ENCODE data around the gene HS3ST5. TPM values are rescaled to one million over a fixed set of nuclear protein-coding genes. Genes with fewer than 3 reads are reported as not detected.

The HS3ST5 gene
- total and polyA plus RNA-seq, 7 donors, result 0.01 to 2.9 (median 0.25) TPM

DNA sequence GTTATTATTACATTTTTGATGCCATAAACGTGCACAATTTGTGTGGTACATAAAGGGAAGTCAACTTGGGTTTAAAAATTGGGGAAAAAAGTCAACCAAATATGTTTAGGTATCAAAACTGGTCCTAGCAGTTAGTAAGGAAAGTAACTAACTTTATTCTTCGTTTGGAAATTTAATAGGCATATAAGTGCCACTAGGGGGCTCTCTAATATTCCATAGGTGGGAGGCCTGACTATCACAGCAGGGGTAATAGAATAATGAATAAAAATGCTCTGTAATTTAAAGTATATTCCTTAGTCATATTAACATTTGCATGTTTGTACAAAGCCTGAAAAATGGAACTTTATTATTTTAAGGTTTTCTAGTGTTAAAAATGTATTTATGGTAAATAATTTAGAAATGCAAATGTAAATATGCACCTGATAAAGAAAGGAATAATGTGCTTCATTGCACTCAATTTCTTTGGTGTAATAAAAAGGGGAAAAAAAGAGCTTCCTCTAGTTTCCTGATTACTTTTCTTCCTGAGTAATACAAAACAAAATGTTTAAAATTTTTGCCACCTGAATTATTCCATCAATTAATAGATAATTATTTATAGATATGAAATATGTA, 246.2 kb downstream of the HS3ST5 start:
- H3K4me3 ChIP-seq, result no peak overlapping the region
- ATAC-seq, result peak in 3 of 4 donors; percentile 50 to 58 (median 53)

DNA sequence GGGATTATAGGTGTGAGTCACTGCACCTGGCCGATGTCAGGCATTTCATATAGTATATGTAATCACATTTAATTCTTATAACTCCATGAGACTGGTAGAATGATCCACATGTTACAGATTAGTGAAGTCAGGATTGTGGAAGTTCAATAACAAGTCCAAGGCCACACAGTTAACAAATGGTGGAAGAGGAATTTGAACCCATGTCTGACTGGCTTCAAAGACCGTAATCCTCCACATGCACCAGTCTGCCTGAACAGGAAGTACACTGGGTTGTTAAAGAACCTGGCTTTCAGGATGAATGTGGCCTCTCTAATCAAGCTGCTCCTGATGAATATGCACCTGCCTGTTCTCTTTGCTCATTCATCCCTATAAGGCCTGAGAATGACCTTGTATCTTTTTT, 249.9 kb downstream of the HS3ST5 start:
- Histone ChIP-seq H3K27ac (no peak overlapping the region), H3K4me3 (no peak overlapping the region), H3K4me1 (no peaks in the 10 kb centered on the region), H3K36me3 (ENCODE audit: insufficient read depth in 1 of 2, low read depth in 1 of 2) (no peaks in the 10 kb centered on the region), H3K27me3 (ENCODE audit: insufficient read depth in 3 of 3, low read length in 2 of 3) (no peaks in the 10 kb centered on the region), H3K9me3 (no peaks in the 10 kb centered on the region)
- TF ChIP-seq, protein P1, sequence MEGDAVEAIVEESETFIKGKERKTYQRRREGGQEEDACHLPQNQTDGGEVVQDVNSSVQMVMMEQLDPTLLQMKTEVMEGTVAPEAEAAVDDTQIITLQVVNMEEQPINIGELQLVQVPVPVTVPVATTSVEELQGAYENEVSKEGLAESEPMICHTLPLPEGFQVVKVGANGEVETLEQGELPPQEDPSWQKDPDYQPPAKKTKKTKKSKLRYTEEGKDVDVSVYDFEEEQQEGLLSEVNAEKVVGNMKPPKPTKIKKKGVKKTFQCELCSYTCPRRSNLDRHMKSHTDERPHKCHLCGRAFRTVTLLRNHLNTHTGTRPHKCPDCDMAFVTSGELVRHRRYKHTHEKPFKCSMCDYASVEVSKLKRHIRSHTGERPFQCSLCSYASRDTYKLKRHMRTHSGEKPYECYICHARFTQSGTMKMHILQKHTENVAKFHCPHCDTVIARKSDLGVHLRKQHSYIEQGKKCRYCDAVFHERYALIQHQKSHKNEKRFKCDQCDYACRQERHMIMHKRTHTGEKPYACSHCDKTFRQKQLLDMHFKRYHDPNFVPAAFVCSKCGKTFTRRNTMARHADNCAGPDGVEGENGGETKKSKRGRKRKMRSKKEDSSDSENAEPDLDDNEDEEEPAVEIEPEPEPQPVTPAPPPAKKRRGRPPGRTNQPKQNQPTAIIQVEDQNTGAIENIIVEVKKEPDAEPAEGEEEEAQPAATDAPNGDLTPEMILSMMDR (IDR thresholded peaks at IDR 0.05), result no peak
- intact Hi-C loops (cut with DNase I), result no loop called here
- WGBS, 3 donors, result 91 to 98% (median 91%) methylated on average over 2 of the region's 2 CpGs
- no peak for DNase-seq
- ATAC-seq, result no peak

More for the DNA sequence above, 246.2 kb downstream of the HS3ST5 start:
- Histone ChIP-seq H3K9me3 (no peaks in the 10 kb centered on the region), H3K4me1 (no peaks in the 10 kb centered on the region), H3K36me3 (ENCODE audit: insufficient read depth in 1 of 2, low read depth in 1 of 2) (no peaks in the 10 kb centered on the region), H3K27ac (no peak overlapping the region), H3K27me3 (ENCODE audit: insufficient read depth in 3 of 3, low read length in 2 of 3) (no peaks in the 10 kb centered on the region)
- intact Hi-C loops (cut with DNase I), result loop anchor here (5.0 kb wide), 1 partner anchor 206 kb away; no protein-coding TSS in a partner anchor
- no peak for DNase-seq
- TF ChIP-seq, protein P1 (IDR thresholded peaks at IDR 0.05), result peak; percentile 79
- 6 to 15% (median 8%) methylated on average over 2 of the region's 2 CpGs for WGBS, 3 donors

DNA sequence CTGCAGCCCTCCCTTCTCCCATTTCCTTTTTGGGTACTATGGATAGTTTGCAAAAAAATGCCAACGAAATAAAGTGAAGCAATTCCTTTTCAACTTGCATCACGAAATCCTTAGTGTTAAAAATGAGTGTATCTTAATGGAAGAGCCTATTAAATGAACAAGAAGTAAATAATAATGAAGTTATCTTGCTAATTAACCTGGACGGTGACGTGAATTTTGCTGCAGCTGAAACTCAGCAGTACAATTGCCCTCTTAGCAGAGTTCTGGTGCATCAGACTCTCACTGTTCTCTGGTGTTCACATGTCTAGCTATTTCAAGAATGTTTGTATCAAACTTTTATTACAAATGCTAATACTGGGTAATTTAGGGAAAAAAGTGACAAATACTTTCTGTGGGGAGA, 252.2 kb downstream of the HS3ST5 start:
- Histone ChIP-seq H3K9me3 (no peaks in the 10 kb centered on the region), H3K4me3 (no peak overlapping the region), H3K4me1 (no peaks in the 10 kb centered on the region), H3K27me3 (ENCODE audit: insufficient read depth in 3 of 3, low read length in 2 of 3) (no peaks in the 10 kb centered on the region), H3K36me3 (ENCODE audit: insufficient read depth in 1 of 2, low read depth in 1 of 2) (no peaks in the 10 kb centered on the region), H3K27ac (no peak overlapping the region)
- no peak for ATAC-seq
- DNase-seq, result no peak
- intact Hi-C loops (cut with DNase I), result no loop called here
- TF ChIP-seq, protein P1 (IDR thresholded peaks at IDR 0.05), result no peak
- 35 to 49% (median 47%) methylated on average over 4 of the region's 4 CpGs for WGBS, 3 donors

DNA sequence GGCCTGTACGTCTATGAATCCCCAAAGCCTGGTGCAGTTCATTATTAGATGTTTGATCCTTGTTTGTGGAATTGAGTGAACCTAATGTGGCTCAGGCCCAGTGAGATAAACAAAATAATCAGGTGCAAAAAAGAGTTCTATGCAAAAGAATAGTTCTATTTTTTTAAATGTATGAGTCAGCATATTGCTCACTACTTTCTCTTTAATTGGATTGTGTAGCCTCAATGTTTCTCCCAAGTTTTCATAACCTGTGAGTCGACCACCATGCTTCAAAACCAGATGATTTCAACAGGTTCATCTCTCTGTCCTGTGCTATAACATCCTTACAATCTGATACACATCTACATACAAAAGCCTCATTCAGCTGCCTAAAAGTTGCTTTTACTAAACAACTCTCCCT, 255.3 kb downstream of the HS3ST5 start:
- intact Hi-C loops (cut with DNase I), result no loop called here
- Histone ChIP-seq H3K4me1 (no peaks in the 10 kb centered on the region), H3K27me3 (ENCODE audit: insufficient read depth in 3 of 3, low read length in 2 of 3) (no peaks in the 10 kb centered on the region), H3K9me3 (no peaks in the 10 kb centered on the region), H3K36me3 (ENCODE audit: insufficient read depth in 1 of 2, low read depth in 1 of 2) (no peaks in the 10 kb centered on the region), H3K27ac (no peak overlapping the region), H3K4me3 (no peak overlapping the region)
- TF ChIP-seq, protein P1 (IDR thresholded peaks at IDR 0.05), result no peak
- DNase-seq (no peak), ATAC-seq (no peak)
- 83 to 97% (median 93%) methylated on average over 2 of the region's 2 CpGs for WGBS, 3 donors

DNA sequence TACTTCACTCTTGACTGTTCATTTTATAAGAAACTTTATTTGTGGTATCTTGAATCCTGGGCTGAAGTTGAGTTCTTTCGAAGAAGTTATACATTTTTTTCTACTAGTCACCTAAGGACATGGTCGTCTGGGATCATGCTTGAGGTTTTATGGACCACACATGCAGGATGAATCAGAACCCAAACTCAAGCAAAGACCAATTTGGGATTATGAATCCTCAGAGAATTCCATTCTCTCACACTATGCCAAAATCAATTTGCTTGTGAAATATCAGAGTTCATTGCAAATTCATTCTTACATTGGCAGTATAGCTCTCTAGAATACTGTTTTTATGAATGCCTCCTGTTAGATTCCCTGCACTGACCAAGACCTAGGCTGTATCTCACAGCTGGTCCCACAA, 257.6 kb downstream of the HS3ST5 start:
- H3K4me1 ChIP-seq, result no peaks in the 10 kb centered on the region
- intact Hi-C loops (cut with DNase I), result no loop called here
- no peaks in the 10 kb centered on the region for H3K36me3 ChIP-seq (ENCODE audit: insufficient read depth in 1 of 2, low read depth in 1 of 2)
- TF ChIP-seq, protein P1 (IDR thresholded peaks at IDR 0.05), result no peak
- peaks cover 4% of the 10 kb centered on the region for H3K9me3 ChIP-seq
- 64 to 79% (median 70%) methylated on average over 2 of the region's 2 CpGs for WGBS, 3 donors
- no peak for ATAC-seq
- H3K27ac ChIP-seq, result no peak overlapping the region
- no peaks in the 10 kb centered on the region for H3K27me3 ChIP-seq (ENCODE audit: insufficient read depth in 3 of 3, low read length in 2 of 3)
- no peak for DNase-seq
- no peak overlapping the region for H3K4me3 ChIP-seq

All from psoas muscle (tissue), 8 donors.